ENCODE data around the gene CLCF1.

DNA sequence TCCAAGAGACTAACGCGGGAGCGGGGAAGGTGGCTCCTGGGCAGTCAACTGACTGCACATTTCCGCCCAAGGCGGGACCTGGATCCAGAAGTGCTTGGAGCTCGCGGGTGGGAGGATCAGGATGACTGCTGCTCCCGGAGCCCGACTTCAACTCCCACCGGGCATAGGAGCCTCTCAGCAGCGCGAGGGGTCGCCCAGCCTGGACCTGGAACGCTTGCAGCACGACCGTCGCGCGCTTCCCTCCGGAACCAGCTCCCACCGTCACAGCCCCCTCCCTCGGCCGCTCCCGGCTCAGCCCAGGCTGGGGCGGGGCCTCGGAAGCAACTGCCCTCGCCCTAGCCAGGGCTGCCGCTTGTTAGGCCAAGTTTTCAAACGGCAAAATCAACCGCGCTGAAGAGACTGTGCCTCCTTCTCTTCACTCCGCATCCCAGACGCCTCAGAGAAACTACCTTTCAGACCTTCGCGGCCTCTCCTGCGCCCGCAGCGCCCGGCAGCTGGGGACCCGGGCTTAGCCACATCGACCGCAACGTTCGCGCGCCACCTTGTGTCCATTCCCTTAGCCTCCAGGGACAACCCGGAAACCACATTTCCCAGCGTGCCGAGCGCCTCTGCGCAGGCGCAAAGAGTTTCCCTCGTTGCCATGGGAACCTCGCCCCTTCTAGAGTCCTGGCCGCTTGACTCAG, 56.1 kb downstream of the CLCF1 start:
- TF ChIP-seq SIN3A (IDR thresholded peaks at IDR 0.05; ENCODE audit: borderline replicate concordance, low read depth, low read length) (0 out of 2 replicates have a peak, but pooled peaks have one; percentile 69), GABPA (IDR thresholded peaks at IDR 0.05; ENCODE audit: low read depth) (no peak; the same call in 1 of the 2 replicates), RAD21 (IDR thresholded peaks at IDR 0.05; ENCODE audit: low read length) (peak; percentile 92), POLR2AphosphoS5 (IDR thresholded peaks at IDR 0.05; ENCODE audit: low read depth, low read length) (peak; percentile 63; the same call in 1 of the 2 replicates), SMC3 (IDR thresholded peaks at IDR 0.05; ENCODE audit: low read depth, low read length) (peak; percentile 89)
- TF ChIP-seq, protein P1, sequence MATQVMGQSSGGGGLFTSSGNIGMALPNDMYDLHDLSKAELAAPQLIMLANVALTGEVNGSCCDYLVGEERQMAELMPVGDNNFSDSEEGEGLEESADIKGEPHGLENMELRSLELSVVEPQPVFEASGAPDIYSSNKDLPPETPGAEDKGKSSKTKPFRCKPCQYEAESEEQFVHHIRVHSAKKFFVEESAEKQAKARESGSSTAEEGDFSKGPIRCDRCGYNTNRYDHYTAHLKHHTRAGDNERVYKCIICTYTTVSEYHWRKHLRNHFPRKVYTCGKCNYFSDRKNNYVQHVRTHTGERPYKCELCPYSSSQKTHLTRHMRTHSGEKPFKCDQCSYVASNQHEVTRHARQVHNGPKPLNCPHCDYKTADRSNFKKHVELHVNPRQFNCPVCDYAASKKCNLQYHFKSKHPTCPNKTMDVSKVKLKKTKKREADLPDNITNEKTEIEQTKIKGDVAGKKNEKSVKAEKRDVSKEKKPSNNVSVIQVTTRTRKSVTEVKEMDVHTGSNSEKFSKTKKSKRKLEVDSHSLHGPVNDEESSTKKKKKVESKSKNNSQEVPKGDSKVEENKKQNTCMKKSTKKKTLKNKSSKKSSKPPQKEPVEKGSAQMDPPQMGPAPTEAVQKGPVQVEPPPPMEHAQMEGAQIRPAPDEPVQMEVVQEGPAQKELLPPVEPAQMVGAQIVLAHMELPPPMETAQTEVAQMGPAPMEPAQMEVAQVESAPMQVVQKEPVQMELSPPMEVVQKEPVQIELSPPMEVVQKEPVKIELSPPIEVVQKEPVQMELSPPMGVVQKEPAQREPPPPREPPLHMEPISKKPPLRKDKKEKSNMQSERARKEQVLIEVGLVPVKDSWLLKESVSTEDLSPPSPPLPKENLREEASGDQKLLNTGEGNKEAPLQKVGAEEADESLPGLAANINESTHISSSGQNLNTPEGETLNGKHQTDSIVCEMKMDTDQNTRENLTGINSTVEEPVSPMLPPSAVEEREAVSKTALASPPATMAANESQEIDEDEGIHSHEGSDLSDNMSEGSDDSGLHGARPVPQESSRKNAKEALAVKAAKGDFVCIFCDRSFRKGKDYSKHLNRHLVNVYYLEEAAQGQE (IDR thresholded peaks at IDR 0.05; ENCODE audit: low read depth, low read length), result no peak
